HG02885 (cell line): Measurements from ENCODE around the gene TMEM260.
"Not testable (repeated sequence)": the region's sequence is repeated elsewhere in the genome, so short reads cannot be mapped to it uniquely, and the experiment has no call there.

ENCODE experiments used
- ATAC-seq: cut with Tn5 transposase; IDR thresholded peaks from one replicate; pipeline ENCODE4 v1.9.1; 2021; ENCODE audit warnings: mild to moderate bottlenecking; ENCODE audit not compliant: unreplicated experiment, poor library complexity

Gene TMEM260

DNA sequence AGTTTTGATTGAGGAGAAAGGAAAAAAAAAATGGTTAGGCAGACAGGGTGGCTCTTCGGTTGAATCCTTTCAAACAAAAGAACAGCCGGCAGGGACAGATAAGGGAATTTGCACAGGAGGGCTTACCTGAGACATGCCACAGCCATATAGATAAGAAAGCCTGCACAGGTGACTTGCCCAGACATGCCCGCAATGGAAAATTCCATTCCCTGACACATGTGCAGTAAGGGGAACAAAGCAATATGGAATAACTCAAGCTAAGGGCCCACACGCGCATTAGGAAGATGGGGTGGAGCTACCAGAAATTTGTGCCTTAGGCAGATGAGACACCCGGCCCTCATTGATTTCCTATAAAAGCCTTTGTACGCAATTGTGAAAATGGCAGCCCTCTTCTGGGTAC, 86.7 kb downstream of the TMEM260 start:
- ATAC-seq, result no peak

- no peak for ATAC-seq
Measured at GRCh38 chr14:56666716-56667115, 87.1 kb downstream of the TMEM260 start.

DNA sequence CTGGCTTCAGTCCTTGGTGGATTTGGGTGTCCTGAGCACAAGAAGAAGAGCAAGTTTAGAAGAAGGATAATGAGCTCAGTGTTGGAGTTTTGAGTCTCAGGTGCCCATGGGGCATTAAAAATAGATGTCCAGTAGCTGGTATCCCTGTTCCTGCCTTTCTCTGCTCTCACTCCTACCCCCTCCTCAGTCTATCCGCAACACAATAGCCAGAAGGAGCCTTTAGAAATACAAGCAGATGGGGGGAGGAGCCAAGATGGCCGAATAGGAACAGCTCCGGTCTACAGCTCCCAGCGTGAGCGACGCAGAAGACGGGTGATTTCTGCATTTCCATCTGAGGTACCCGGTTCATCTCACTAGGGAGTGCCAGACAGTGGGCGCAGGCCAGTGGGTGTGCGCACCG, 87.7 kb downstream of the TMEM260 start:
- ATAC-seq, result not testable (repeated sequence)

DNA sequence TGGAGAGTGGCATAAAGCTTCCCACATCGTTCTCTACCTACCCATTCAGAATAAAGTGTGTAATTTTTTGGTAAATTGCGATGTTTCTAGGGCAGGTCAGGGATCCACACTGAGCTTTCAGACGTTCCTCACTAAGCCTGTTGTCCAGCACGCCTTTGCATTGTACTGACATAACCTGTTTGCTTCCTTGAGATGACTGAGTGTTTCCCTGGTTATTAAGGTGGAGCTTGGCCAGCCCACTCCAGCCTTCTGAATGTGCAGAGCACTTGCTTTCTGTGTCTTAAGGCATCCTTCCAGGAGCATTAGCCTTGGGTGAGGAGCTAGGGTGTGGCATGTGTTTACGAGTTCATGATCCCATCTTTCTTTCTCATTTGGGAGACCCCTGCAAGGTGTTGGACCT, 96.4 kb downstream of the TMEM260 start:
- ATAC-seq, result no peak

DNA sequence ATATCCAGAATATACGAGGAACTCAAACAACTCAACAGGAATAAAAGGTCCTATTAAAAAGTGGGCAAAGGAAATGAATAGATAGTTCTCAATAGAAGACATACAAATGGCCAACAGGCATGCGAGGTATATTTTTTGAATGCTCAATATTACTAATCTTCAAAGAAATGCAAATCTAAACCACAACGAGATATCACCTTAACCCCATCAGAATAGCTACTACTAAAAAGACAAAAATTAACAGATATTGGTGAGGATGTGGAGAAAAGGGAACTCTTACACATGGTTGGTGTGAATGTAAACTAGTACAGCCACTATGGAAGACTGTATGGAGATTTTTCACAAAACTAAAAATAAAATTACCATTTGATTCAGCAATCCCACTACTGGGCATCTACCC, 99.2 kb downstream of the TMEM260 start:
- ATAC-seq, result no peak

- no peak for ATAC-seq
Measured at GRCh38 chr14:56686416-56686815, 106.8 kb downstream of the TMEM260 start.

- no peak for ATAC-seq
Measured at GRCh38 chr14:56687123-56687522, 107.5 kb downstream of the TMEM260 start.

- no peak for ATAC-seq
Measured at GRCh38 chr14:56694609-56695008, 115.0 kb downstream of the TMEM260 start.

- not testable (repeated sequence) for ATAC-seq
Measured at GRCh38 chr14:56695216-56695615, 115.6 kb downstream of the TMEM260 start.
